SK-N-SH (cell line): ENCODE results near the gene CD36. TPM values are rescaled to one million over a fixed set of nuclear protein-coding genes. Genes with fewer than 3 reads are reported as not detected.

Experiments
- CTCF ChIA-PET: fragments of 300-600, 350-600 bp; formaldehyde crosslinking; extraction: SDS; loops from one replicate; lab custom pipeline; 2021; lab: Yijun Ruan, JAX
- POLR2A ChIA-PET: fragments of 350-600 bp; sonication (Branson Sonifier 250); formaldehyde crosslinking; extraction: SDS; loops from one replicate; lab custom pipeline; 2020; ENCODE audit warnings: antibody characterized with exemption, inconsistent platforms; lab: Yijun Ruan, JAX
- DNase-seq: peaks from one replicate; pipeline ENCODE4 v3.0.0; 2012
- H2AFZ ChIP-seq: fragments of 200-600 bp; sonication (generic); 2 replicates; pipeline ENCODE4 v1.8.1; 2016; ENCODE audit warnings: antibody characterized with exemption, mild to moderate bottlenecking, low read depth
- H3F3A ChIP-seq: fragments of 200-600 bp; sonication (generic); replicated peaks from 2 replicates; pipeline ENCODE3; 2016; ENCODE audit warnings: antibody characterized with exemption, mild to moderate bottlenecking; ENCODE audit not compliant: insufficient read depth
- H3K27ac ChIP-seq, 2 experiments: fragments of 200-500 bp in 1 of 2; fragments of 200-600 bp in 1 of 2; sonication (Bioruptor generic) in 1 of 2; sonication (generic), shearing (Covaris generic) in 1 of 2; 2 replicates each; pipeline versions ENCODE4 v1.5.1 to v1.6.1; 2014 to 2016; ENCODE audit warnings: low read depth in 2 of 2, inconsistent platforms in 1 of 2, low read length in 1 of 2, mild to moderate bottlenecking in 1 of 2, mixed read lengths in 1 of 2
- H3K27me3 ChIP-seq: fragments of 200-600 bp; sonication (generic), shearing (Covaris generic); 2 replicates; pipeline ENCODE4 v1.6.1; 2016; ENCODE audit warnings: mixed run types; ENCODE audit not compliant: insufficient read depth
- H3K36me3 ChIP-seq, 2 experiments: fragments of 200-500 bp in 1 of 2; fragments of 200-600 bp in 1 of 2; sonication (Bioruptor generic) in 1 of 2; sonication (generic) in 1 of 2; replicated peaks in 1 of 2; 2 replicates each; pipeline versions ENCODE3 to v1.5.1; 2014 to 2016; ENCODE audit warnings: low read length in 1 of 2, mild to moderate bottlenecking in 1 of 2; ENCODE audit not compliant: insufficient read depth in 2 of 2, control insufficient read depth in 1 of 2
- H3K4me1 ChIP-seq, 2 experiments: fragments of 200-500 bp in 1 of 2; fragments of 200-600 bp in 1 of 2; sonication (Bioruptor generic) in 1 of 2; sonication (generic), shearing (Covaris generic) in 1 of 2; 2 replicates each; pipeline versions ENCODE4 v1.5.1 to v1.6.1; 2014 to 2016; ENCODE audit warnings: low read depth in 1 of 2, low read length in 1 of 2, mixed run types in 1 of 2; ENCODE audit not compliant: insufficient read depth in 2 of 2, control insufficient read depth in 1 of 2
- H3K4me2 ChIP-seq: fragments of 200-600 bp; sonication (generic), shearing (Covaris generic); 2 replicates; pipeline ENCODE4 v1.6.1; 2017; ENCODE audit warnings: mixed run types
- H3K4me3 ChIP-seq, 2 experiments: fragments of 200-500 bp in 1 of 2; fragments of 200-600 bp in 1 of 2; sonication (Bioruptor generic) in 1 of 2; sonication (generic), shearing (Covaris generic) in 1 of 2; 2 replicates each; pipeline versions ENCODE4 v1.5.1 to v1.8.1; 2014 to 2016; ENCODE audit warnings: low read depth in 2 of 2, inconsistent platforms in 1 of 2, low read length in 1 of 2, mild to moderate bottlenecking in 1 of 2, mixed read lengths in 1 of 2, moderate library complexity in 1 of 2
- H3K79me2 ChIP-seq: fragments of 200-600 bp; sonication (generic); 2 replicates; pipeline ENCODE4 v1.8.1; 2017; ENCODE audit warnings: mild to moderate bottlenecking; ENCODE audit not compliant: insufficient read depth
- H3K9ac ChIP-seq: fragments of 200-600 bp; sonication (generic); 2 replicates; pipeline ENCODE4 v1.6.1; 2017; ENCODE audit warnings: mixed run types
- H3K9me2 ChIP-seq: fragments of 200-600 bp; sonication (generic); 2 replicates; pipeline ENCODE4 v1.6.1; 2017; ENCODE audit warnings: mixed run types
- H3K9me3 ChIP-seq: fragments of 200-600 bp; sonication (generic); 2 replicates; pipeline ENCODE4 v1.6.1; 2017; ENCODE audit warnings: mixed run types, mild to moderate bottlenecking, moderate library complexity
- H4K20me1 ChIP-seq: fragments of 200-600 bp; sonication (generic); 2 replicates; pipeline ENCODE4 v1.6.1; 2017; ENCODE audit warnings: mild to moderate bottlenecking, mixed run types; ENCODE audit not compliant: insufficient read depth
- ELF1 ChIP-seq: IDR thresholded peaks from 2 replicates; pipeline ENCODE4 v1.4.0; 2012
- EP300 ChIP-seq, 2 experiments: IDR thresholded peaks; 2 replicates each; pipeline versions ENCODE4 v1.4.0 to v1.6.1; 2012; ENCODE audit warnings: borderline replicate concordance in 1 of 2, low read depth in 1 of 2, low read length in 1 of 2
- FOSL2 ChIP-seq: IDR thresholded peaks from 2 replicates; pipeline ENCODE4 v1.4.0; 2012; ENCODE audit warnings: low read depth, mild to moderate bottlenecking, moderate library complexity, borderline replicate concordance
- FOXM1 ChIP-seq: IDR thresholded peaks from 2 replicates; pipeline ENCODE4 v1.4.0; 2012; ENCODE audit warnings: low read depth, mild to moderate bottlenecking
- GABPA ChIP-seq: IDR thresholded peaks from 2 replicates; pipeline ENCODE4 v1.4.0; 2012; ENCODE audit warnings: low read depth, mild to moderate bottlenecking
- GATA2 ChIP-seq: sonication (generic); formaldehyde crosslinking; IDR thresholded peaks from 2 replicates; pipeline ENCODE4 v1.5.0; 2020; ENCODE audit warnings: mild to moderate bottlenecking, missing genetic modification reagents
- IRF3 ChIP-seq: fragments of 150-350 bp; IDR thresholded peaks from 2 replicates; pipeline ENCODE4 v1.6.1; 2016; ENCODE audit warnings: mild to moderate bottlenecking, low read depth, low read length
- JUND ChIP-seq: IDR thresholded peaks from 2 replicates; pipeline ENCODE4 v1.4.0; 2012
- MEF2A ChIP-seq: IDR thresholded peaks from 2 replicates; pipeline ENCODE4 v1.4.0; 2012; ENCODE audit warnings: low read depth, borderline replicate concordance
- MXI1 ChIP-seq: IDR thresholded peaks from 2 replicates; pipeline ENCODE4 v1.6.1; 2012; ENCODE audit warnings: mild to moderate bottlenecking, low read depth, low read length, improper control_type of control experiment
- NRF1 ChIP-seq: IDR thresholded peaks from 2 replicates; pipeline ENCODE4 v1.6.1; 2012; ENCODE audit warnings: low read depth, mild to moderate bottlenecking, low read length
- PBX3 ChIP-seq: IDR thresholded peaks from 2 replicates; pipeline ENCODE4; 2012
- RAD21 ChIP-seq: IDR thresholded peaks from 2 replicates; pipeline ENCODE4 v1.6.1; 2012; ENCODE audit warnings: mild to moderate bottlenecking, low read length
- RCOR1 ChIP-seq: fragments of 150-350 bp; IDR thresholded peaks from 2 replicates; pipeline ENCODE4 v1.6.1; 2017; ENCODE audit warnings: antibody characterized with exemption, low read length
- REST ChIP-seq: IDR thresholded peaks from 2 replicates; pipeline ENCODE4 v1.6.1; 2012; ENCODE audit warnings: mild to moderate bottlenecking, low read depth, low read length, moderate library complexity
- SIN3A ChIP-seq: IDR thresholded peaks from 2 replicates; pipeline ENCODE4 v1.6.1; 2012; ENCODE audit warnings: low read depth, mild to moderate bottlenecking, low read length, moderate library complexity, borderline replicate concordance
- YY1 ChIP-seq: IDR thresholded peaks from 2 replicates; pipeline ENCODE4 v1.4.0; 2012; ENCODE audit warnings: low read depth, mild to moderate bottlenecking
- WGBS: methylation state at CpG from one replicate; pipeline ENCODE4 v1.1.6; 2017; ENCODE audit warnings: low lambda C conversion rate; 5-methylcytosine and 5-hydroxymethylcytosine counted together
- polyA plus RNA-seq, 3 experiments: library from polyadenylated mRNA; depleted of rRNA; stranded (reverse); fragments of >200 nt; gene quantifications; 2 replicates each; pipeline ENCODE4 v1.2.3, GENCODE V29; 2012
- TF ChIP-seq, protein P1 (sequence below): fragments of 200-600 bp; sonication (generic); IDR thresholded peaks from 2 replicates; pipeline ENCODE4 v1.6.1; 2017; ENCODE audit warnings: antibody characterized with exemption, mild to moderate bottlenecking, moderate library complexity
- TF ChIP-seq, protein P2 (sequence below): IDR thresholded peaks from 2 replicates; pipeline ENCODE4 v1.4.0; 2012; ENCODE audit warnings: low read depth, borderline replicate concordance

CD36 gene
- polyA plus RNA-seq, 1 of the 3 experiments (the other 2 are of a cell fraction): 0.10 TPM

DNA sequence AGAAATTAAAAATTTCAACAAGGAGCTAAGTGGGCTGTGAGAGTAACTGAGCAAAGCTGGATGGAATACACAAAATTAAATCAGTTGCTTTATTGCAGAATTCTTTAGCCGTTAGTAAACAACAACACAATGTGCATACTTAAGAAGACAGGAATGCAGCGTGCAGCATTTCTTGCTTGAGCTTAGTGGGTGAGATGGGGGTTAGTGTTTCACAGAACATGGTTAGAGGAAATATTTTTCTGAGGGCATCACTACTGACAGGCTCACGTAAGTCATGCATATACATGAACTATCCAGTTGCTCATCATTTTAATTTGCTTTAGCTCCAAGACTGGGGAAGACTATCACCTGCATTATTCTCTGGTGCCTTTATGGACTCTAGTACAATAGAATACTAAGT, 80.8 kb downstream of the CD36 start:
- no peak overlapping the region for H3K27ac ChIP-seq
- H3K27me3 ChIP-seq: no peaks in the 10 kb centered on the region
- peaks cover 24% of the 10 kb centered on the region for H3F3A ChIP-seq
- H3K4me3 ChIP-seq: no peak overlapping the region
- ChIA-PET CTCF (interaction anchor here (1.6 kb wide), 1 partner anchor 21 kb away, joined by 3 read pairs; no protein-coding TSS in a partner anchor), POLR2A (no interaction called here)
- TF ChIP-seq JUND (no peak), REST (no peak), GABPA (no peak), FOSL2 (no peak), SIN3A (no peak), PBX3 (no peak), EP300 (IDR thresholded peaks at IDR 0.05; ENCODE audit: borderline replicate concordance in 1 of 2, low read depth in 1 of 2, low read length in 1 of 2) (no peak), FOXM1 (no peak), YY1 (no peak), MXI1 (no peak)
- WGBS: 89% methylated on average over 3 of the region's 3 CpGs
- H3K79me2 ChIP-seq: no peaks in the 10 kb centered on the region
- H3K4me2 ChIP-seq: no peak overlapping the region
- DNase-seq: no peak
- H3K4me1 ChIP-seq: peaks cover 7 to 23% of the 10 kb centered on the region in 2 experiments
- H3K9me3 ChIP-seq: no peaks in the 10 kb centered on the region
- no peaks in the 10 kb centered on the region for H3K9me2 ChIP-seq
- no peak overlapping the region for H2AFZ ChIP-seq
- H3K9ac ChIP-seq: no peak overlapping the region
- no peaks in the 10 kb centered on the region for H3K36me3 ChIP-seq
- no peaks in the 10 kb centered on the region for H4K20me1 ChIP-seq

GRCh38 chr7:80720146-80720545, 81.7 kb downstream of the CD36 start:
- no peak for DNase-seq
- H3K27me3 ChIP-seq: no peaks in the 10 kb centered on the region
- no peak overlapping the region for H3K4me2 ChIP-seq
- no peak overlapping the region for H2AFZ ChIP-seq
- ChIA-PET POLR2A (no interaction called here), CTCF (interaction anchor here (0.6 to 1.6 kb wide), 2 partner anchors 21 to 727 kb away, joined by 3 read pairs; no protein-coding TSS in a partner anchor)
- peaks cover 7 to 32% of the 10 kb centered on the region in 2 experiments for H3K4me1 ChIP-seq
- peaks cover 24% of the 10 kb centered on the region for H3F3A ChIP-seq
- no peak overlapping the region for H3K27ac ChIP-seq
- H3K9me2 ChIP-seq: no peaks in the 10 kb centered on the region
- no peaks in the 10 kb centered on the region for H3K79me2 ChIP-seq
- no peaks in the 10 kb centered on the region for H4K20me1 ChIP-seq
- WGBS: 96% methylated on average over 3 of the region's 3 CpGs
- H3K9me3 ChIP-seq: no peaks in the 10 kb centered on the region
- no peak overlapping the region for H3K4me3 ChIP-seq
- H3K9ac ChIP-seq: no peak overlapping the region
- no peaks in the 10 kb centered on the region for H3K36me3 ChIP-seq
- TF ChIP-seq NRF1: no peak
- no peak for TF ChIP-seq FOXM1
- no peak for TF ChIP-seq FOSL2
- no peak for TF ChIP-seq RCOR1
- no peak for TF ChIP-seq MEF2A
- TF ChIP-seq, protein P1, sequence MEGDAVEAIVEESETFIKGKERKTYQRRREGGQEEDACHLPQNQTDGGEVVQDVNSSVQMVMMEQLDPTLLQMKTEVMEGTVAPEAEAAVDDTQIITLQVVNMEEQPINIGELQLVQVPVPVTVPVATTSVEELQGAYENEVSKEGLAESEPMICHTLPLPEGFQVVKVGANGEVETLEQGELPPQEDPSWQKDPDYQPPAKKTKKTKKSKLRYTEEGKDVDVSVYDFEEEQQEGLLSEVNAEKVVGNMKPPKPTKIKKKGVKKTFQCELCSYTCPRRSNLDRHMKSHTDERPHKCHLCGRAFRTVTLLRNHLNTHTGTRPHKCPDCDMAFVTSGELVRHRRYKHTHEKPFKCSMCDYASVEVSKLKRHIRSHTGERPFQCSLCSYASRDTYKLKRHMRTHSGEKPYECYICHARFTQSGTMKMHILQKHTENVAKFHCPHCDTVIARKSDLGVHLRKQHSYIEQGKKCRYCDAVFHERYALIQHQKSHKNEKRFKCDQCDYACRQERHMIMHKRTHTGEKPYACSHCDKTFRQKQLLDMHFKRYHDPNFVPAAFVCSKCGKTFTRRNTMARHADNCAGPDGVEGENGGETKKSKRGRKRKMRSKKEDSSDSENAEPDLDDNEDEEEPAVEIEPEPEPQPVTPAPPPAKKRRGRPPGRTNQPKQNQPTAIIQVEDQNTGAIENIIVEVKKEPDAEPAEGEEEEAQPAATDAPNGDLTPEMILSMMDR: no peak
- no peak for TF ChIP-seq YY1
- no peak for TF ChIP-seq ELF1
- TF ChIP-seq EP300 (IDR thresholded peaks at IDR 0.05; ENCODE audit: borderline replicate concordance in 1 of 2, low read depth in 1 of 2, low read length in 1 of 2): no peak
- TF ChIP-seq RAD21: no peak
- TF ChIP-seq, protein P2, sequence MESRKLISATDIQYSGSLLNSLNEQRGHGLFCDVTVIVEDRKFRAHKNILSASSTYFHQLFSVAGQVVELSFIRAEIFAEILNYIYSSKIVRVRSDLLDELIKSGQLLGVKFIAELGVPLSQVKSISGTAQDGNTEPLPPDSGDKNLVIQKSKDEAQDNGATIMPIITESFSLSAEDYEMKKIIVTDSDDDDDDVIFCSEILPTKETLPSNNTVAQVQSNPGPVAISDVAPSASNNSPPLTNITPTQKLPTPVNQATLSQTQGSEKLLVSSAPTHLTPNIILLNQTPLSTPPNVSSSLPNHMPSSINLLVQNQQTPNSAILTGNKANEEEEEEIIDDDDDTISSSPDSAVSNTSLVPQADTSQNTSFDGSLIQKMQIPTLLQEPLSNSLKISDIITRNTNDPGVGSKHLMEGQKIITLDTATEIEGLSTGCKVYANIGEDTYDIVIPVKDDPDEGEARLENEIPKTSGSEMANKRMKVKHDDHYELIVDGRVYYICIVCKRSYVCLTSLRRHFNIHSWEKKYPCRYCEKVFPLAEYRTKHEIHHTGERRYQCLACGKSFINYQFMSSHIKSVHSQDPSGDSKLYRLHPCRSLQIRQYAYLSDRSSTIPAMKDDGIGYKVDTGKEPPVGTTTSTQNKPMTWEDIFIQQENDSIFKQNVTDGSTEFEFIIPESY: no peak
- TF ChIP-seq GATA2 (CRISPR knock-in tag): no peak
- TF ChIP-seq JUND: no peak
- no peak for TF ChIP-seq IRF3
